GM21423 (cell line): ENCODE measurements around the gene GPRIN2.
"Not testable (repeated sequence)": the region's sequence is repeated elsewhere in the genome, so short reads cannot be mapped to it uniquely, and the experiment has no call there.

Experiments used
- ATAC-seq: cut with Tn5 transposase; IDR thresholded peaks from one replicate; pipeline ENCODE4 v1.9.1; 2021; ENCODE audit warnings: mild to moderate bottlenecking, moderate library complexity; ENCODE audit not compliant: unreplicated experiment

GPRIN2 gene

GRCh38 chr10:46523119-46523961, 33.1 kb downstream of the GPRIN2 start:
- ATAC-seq: no peak

GRCh38 chr10:46522295-46523118, 34.0 kb downstream of the GPRIN2 start:
- ATAC-seq: no peak

DNA sequence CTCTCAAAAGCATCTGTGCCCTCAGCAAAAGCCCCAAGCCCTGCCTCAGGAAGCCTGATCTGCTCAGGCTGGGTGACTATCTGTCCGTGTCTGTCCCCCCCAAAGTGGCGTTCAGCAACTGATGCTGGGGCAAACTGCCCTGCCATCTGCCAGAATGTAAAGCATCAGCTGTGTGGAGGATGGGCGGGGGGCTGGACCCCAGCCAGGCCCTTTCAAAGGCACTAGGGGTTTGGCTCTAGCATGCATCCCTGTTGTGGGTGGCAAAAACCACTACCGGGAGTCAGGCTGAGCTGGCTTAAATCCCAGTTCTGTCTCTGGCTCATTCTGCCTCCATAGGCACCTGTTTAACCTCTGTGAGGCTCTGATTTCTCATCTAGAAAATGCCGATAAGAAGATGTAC, 35.5 kb downstream of the GPRIN2 start:
- ATAC-seq: no peak

DNA sequence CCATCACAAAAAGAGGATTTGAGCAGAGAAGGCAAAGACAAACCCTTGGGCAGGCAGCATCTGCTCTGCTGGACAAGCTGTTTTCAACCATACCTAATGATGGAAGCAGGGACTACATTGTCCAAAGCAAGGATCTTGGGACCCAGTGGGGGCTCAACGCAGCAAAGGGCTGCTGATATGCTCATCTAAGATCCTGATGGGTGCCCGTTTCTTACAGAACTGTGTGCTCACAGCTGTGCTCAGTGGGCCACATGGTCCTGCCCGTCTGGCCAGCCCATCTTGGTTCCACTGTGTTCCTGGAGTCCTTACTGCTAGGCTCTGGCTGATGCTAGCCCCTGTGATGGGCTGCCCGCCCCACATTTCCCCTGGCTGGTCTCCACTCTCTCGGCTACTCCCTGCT, 36.1 kb downstream of the GPRIN2 start:
- ATAC-seq: no peak

DNA sequence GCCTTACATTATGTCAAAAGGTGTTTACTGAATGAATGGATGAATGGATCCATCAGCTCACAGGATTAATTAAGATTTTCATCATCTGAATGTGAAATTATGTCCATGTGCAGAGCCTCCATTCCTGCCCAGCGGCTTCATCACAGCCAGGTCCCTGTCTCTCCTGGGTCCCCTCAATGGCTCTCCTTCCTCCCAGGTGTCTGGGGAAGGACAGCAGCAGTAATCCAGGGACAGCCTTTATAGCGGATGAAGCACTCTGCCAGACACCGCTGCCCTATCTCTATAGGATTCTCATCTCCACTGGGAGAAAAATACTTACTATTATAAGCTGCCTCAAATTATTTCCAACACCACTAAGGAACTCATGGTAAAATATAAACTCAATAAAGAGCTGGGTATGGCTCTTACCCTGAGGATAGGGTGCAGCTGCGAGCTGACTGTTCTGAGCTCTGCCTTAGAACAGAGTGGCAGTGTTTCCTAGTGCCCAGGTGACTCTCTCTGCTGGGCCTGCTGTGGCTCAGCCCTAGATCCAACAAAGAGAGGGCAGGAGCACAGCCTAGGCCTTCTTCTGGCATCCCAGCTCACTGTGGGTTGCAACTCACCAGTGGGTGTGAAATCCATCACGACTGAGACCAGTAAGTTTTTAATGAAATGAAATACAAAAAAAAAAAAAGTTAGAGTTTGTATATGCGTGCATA, 38.3 kb downstream of the GPRIN2 start:
- ATAC-seq: no peak

DNA sequence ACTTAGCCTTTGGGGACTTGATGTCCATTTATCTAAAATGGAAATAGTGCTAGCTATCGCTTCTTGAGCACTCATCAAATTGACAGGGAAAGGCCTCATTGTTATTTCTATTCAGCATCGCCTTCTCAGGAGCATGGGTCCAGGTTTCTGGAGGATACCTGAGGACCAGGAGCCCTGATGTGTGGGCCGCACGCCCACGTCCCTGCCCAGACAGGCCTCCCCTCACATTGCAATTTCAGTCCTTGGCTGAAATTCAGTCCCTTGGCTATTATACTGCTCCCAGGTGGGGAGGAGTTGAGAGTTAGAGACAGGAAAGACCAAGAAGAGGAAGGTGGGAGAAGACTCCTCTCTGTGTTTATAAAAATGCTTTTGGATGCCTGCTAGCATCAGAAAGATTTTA, 38.9 kb downstream of the GPRIN2 start:
- no peak for ATAC-seq

GRCh38 chr10:46516660-46517416, 39.6 kb downstream of the GPRIN2 start:
- no peak for ATAC-seq

GRCh38 chr10:46515793-46516192, 40.7 kb downstream of the GPRIN2 start:
- no peak for ATAC-seq

- ATAC-seq: no peak
Observed at GRCh38 chr10:46515366-46515765, 41.1 kb downstream of the GPRIN2 start.

GRCh38 chr10:46514899-46515298, 41.6 kb downstream of the GPRIN2 start:
- no peak for ATAC-seq

DNA sequence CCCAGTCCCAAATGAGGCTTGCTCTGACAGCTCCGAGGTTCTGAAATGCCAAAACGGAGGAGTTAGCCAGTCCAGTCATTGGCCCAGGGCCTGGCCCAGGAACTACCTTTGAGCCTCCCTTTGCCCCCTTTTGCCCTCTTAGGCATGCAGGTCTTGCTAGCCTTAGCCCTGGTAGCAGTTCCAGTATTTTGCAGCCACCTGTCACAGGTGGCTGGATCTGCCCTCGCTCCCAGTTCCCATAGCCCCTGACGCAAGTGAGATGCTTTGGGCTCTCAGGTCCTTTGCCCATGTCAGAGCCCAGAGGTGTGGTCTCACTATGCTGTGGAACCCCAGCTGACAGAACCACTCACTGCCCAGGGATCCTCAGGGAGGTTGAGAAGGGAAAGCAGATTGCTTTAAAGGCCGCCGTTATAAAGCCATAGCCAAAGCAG, 42.0 kb downstream of the GPRIN2 start:
- ATAC-seq: no peak

DNA sequence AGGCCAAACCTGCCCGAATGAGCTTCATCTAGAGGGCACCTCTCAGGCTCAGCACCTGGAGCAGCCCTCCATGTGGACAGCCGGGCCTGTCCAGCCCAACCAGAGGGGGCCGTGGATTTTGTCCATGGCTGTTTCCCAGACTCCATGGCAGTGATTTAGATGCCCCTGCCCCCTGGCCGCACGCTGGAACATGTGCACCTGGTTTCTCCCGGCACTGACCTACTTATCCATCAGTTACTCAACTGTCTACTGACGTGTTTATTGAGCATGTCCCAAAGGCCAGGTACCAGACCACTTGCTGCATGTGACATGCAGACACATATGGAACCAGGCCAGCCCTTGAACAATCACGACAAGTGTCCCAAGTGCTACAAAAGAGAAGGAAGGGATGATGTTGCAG, 43.1 kb downstream of the GPRIN2 start:
- ATAC-seq: not testable (repeated sequence)

DNA sequence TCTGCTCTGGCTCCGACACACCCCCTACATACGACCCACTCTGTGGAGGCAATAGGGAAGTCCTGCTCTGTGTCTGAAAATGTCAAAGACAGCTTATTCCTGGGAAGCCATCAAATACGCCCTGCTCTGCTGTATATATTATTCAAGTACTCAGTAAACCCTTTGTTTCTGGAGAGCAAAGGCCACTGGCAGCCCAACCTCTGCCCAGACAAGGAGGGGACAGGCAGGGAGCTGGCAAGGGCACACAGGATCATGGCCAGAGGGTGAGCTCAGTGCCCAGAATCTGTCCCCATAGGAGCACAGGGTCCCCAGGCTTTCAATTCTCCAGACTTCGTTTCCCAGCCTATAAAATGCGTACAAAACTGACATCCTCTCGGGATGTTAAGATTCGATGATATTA, 43.7 kb downstream of the GPRIN2 start:
- not testable (repeated sequence) for ATAC-seq

DNA sequence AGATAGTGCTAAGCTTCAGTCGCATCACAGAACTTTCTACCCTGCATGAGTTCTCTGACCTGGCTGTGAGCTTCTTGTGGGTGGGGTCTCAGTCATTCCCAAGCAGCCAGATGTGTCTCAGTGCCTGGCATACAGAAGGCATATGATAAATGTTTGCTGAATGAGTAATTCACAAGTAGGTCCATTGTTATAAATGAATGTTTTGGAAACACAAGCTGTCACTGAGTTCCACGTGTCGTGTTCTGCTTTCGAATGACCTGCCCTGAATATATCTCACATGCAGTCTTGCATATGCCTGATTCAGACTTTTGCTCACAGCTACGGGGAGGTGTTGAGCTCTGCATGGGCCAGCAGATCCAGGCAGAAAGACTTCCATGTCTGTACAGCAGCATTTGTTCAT, 44.5 kb downstream of the GPRIN2 start:
- ATAC-seq: not testable (repeated sequence)
